Fibroblast of the aortic adventitia (primary cell): ENCODE data around the gene TRPM7. TPM values are rescaled to one million over a fixed set of nuclear protein-coding genes. Genes with fewer than 3 reads are reported as not detected.

Source experiments
- DNase-seq: peaks from one replicate; pipeline ENCODE4 v3.0.0-alpha.2; 2010; ENCODE audit warnings: low read depth
- H3K4me3 ChIP-seq: 2 replicates; pipeline ENCODE4 v1.5.1; 2011; ENCODE audit warnings: low read depth, mild to moderate bottlenecking, control low read depth, low read length, moderate library complexity
- total RNA-seq: library from RNA; depleted of rRNA; stranded (reverse); fragments of >200 nt; gene quantifications from 2 replicates; pipeline ENCODE4 v1.2.3, GENCODE V29; 2012; ENCODE audit warnings: low replicate concordance
- TF ChIP-seq, protein P1 (sequence below): IDR thresholded peaks from 2 replicates; pipeline ENCODE4 v1.5.1; 2011; ENCODE audit warnings: mild to moderate bottlenecking, low read length, control low read depth, inconsistent platforms; ENCODE audit not compliant: insufficient read depth

Gene TRPM7
- total RNA-seq, 1 donor: 101 TPM

DNA sequence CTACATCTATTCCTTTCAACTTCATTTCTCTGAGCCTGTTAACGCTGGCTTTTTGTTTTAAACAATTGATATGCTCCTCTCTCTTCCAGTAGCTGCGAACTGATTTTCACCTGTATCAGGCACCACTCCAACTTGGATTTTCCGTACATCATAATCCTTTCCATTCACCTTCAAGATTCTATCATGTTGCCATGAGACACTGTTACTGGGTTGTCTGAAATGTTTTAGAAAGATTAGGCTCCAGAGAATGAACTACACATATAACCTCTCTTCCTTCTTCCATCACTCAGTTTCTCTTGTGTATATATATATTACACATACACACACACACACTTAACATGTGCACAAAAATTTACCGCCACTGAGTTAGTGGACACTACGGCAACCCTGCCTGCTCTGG is 140.0 kb downstream of the TRPM7 start, which contains the start of gene USP50:
Gene USP50, minus strand, starts transcription at position 101 of the 400 bp plus-strand sequence. CDS start 141 bp downstream, outside the sequence.
- TF ChIP-seq, protein P1, sequence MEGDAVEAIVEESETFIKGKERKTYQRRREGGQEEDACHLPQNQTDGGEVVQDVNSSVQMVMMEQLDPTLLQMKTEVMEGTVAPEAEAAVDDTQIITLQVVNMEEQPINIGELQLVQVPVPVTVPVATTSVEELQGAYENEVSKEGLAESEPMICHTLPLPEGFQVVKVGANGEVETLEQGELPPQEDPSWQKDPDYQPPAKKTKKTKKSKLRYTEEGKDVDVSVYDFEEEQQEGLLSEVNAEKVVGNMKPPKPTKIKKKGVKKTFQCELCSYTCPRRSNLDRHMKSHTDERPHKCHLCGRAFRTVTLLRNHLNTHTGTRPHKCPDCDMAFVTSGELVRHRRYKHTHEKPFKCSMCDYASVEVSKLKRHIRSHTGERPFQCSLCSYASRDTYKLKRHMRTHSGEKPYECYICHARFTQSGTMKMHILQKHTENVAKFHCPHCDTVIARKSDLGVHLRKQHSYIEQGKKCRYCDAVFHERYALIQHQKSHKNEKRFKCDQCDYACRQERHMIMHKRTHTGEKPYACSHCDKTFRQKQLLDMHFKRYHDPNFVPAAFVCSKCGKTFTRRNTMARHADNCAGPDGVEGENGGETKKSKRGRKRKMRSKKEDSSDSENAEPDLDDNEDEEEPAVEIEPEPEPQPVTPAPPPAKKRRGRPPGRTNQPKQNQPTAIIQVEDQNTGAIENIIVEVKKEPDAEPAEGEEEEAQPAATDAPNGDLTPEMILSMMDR: no peak
- DNase-seq: no peak

DNA sequence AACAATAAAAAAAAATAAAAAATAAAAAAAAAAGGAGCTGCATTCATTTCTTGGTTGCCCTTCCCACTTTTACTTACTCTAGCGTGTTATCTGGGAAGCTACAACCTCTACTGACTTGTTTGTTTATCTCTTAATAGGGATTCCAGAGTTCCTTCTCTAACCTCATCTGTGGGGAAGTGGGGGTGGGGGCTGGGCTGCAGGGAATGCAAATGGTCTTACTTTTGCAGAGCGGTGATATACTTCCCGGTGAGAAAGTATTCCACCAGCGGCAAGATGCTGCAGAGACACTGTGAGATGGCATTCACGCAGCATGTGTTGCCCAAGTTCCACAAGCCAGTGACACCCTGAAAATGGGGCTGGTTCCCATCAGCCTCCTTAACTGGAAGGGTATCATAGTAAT is 142.2 kb downstream of the TRPM7 start:
- TF ChIP-seq, protein P1: no peak
- no peak for DNase-seq
- no peak overlapping the region for H3K4me3 ChIP-seq

More for the DNA sequence above, 140.0 kb downstream of the TRPM7 start, which contains the start of gene USP50:
- no peak within 1 kb of the TSS for H3K4me3 ChIP-seq

DNA sequence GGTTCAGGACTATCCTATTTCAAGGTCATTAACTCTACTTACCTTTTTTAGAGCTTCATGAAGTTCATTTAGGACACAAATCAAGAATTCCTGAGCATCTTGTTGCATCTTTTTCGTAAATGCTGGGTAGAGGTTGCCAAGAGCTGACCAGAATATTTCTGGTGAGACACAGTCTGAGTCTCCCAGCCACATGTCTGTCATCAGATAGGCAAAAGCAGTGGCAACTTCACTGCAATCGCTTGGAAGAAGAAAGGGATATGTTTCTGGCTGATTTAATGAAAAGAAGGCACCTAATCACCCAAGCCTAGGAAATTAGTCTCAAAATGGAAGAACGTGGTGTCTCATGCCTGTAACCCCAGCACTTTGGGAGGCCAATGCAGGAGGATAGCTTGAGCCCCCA is 143.0 kb downstream of the TRPM7 start:
- DNase-seq: peak; percentile 58
- TF ChIP-seq, protein P1: no peak
- H3K4me3 ChIP-seq: no peak overlapping the region

DNA sequence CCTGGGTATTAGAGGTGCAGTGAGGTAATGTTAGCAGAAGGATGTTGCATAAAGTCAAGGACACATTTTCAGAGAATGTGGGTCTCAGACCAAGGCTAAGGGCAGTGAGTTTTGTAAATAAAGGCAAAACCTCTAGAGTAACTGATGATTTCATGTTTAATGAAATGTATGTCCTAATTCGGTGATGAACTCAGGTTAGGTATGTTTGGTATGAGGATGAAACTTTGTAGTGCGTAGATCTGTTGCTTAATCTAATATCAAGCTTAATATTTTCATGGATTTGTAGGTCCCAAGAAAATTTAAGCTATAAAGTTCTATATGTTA is 143.7 kb downstream of the TRPM7 start:
- peak; percentile 36 for DNase-seq
- no peak overlapping the region for H3K4me3 ChIP-seq
- TF ChIP-seq, protein P1: no peak

DNA sequence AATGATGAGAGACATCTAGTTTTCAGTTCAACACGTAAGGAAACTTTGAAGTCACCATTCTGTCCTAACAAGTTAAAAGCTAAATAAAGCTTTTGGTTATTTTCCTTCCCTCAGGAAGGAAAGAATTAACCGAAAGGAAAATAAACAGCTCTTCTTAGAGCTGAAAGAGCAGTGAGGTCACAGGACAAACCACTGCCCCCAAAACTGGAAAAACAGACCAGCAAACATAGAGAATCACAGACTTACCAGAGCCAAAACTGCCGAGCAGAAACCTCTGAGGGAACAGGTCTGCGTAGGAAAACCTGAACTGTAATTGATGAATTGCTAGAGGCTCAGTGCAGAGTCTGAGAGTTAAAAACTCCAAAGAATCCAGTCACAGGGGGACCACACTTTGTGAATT is 154.8 kb downstream of the TRPM7 start:
- no peak for DNase-seq
- TF ChIP-seq, protein P1: no peak
- H3K4me3 ChIP-seq: no peak overlapping the region

DNA sequence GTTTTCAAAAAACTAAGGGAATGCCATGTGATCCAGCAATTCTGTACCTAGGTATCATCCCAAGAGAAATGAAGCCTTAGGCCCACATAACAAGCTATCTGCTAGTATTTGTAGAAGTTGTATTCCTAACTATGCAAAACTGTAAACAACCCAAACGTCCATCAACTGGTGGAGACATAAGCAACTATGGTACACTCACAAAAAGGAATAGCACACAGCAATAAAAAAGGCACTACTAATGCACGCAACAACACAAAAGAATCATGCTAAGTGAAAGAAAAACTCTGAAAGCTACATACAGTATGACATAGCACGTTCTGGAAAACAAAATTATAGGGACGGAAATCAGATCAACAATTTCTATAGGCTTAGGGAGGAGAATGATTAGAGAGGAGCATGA is 155.4 kb downstream of the TRPM7 start:
- no peak for DNase-seq
- TF ChIP-seq, protein P1: no peak
- H3K4me3 ChIP-seq: no peak overlapping the region

DNA sequence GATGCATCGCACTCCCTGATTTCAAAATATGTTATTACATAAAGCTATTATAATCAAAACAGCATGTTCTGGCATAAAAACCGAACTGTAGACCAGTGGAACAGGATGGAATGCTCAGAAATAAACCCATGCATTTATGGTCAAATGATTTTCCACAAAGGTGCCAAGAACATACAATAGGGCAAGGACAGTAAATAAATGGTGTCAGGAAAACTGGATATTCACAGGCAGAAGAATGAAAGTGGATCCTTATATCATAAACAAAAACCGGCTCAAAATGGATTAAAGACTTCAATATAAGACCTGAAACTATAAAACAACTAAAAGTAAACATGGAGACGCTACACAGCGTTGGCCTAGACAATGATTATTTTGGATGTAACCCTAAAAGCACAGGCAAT is 162.7 kb downstream of the TRPM7 start:
- DNase-seq: peak; percentile 82

More for the DNA sequence above, 162.7 kb downstream of the TRPM7 start:
- no peak overlapping the region for H3K4me3 ChIP-seq
- TF ChIP-seq, protein P1: no peak
